BJ (cell line): Measurements from ENCODE around the gene TSPYL6. TPM values are rescaled to one million over a fixed set of nuclear protein-coding genes. Genes with fewer than 3 reads are reported as not detected.
A peak's percentile ranks its signal among the peaks of the same experiment; 100 is the strongest.

Experiments
- CTCF ChIA-PET: fragments of 350-600 bp; formaldehyde crosslinking; extraction: SDS; loops from one replicate; lab custom pipeline; 2021; ENCODE audit warnings: antibody characterized with exemption, inconsistent platforms; lab: Yijun Ruan, JAX
- POLR2A ChIA-PET: fragments of 300-600 bp; sonication (Branson Sonifier 250); formaldehyde crosslinking; extraction: SDS; loops from one replicate; lab custom pipeline; 2021; ENCODE audit warnings: antibody characterized with exemption; lab: Charles Lee
- DNase-seq: peaks from one replicate; pipeline ENCODE4 v3.0.0-alpha.2; 2011; ENCODE audit warnings: low read depth
- H3K27me3 ChIP-seq: 2 replicates; pipeline ENCODE4 v1.6.0; 2011; ENCODE audit warnings: low read length; ENCODE audit not compliant: control insufficient read depth, insufficient read depth
- H3K36me3 ChIP-seq: 2 replicates; pipeline ENCODE4 v1.5.1; 2011; ENCODE audit warnings: low read length; ENCODE audit not compliant: control insufficient read depth, insufficient read depth
- H3K4me3 ChIP-seq: 2 replicates; pipeline ENCODE4 v1.5.1; 2011; ENCODE audit warnings: low read depth, mild to moderate bottlenecking, control low read depth, low read length
- CTCF ChIP-seq: IDR thresholded peaks from 2 replicates; pipeline ENCODE4 v1.5.1; 2011; ENCODE audit warnings: low read depth, mild to moderate bottlenecking, control low read depth, inconsistent platforms, low read length, moderate library complexity; ENCODE audit not compliant: insufficient read depth
- polyA plus RNA-seq: library from polyadenylated mRNA; depleted of rRNA; stranded (reverse); fragments of >200 nt; gene quantifications from 2 replicates; pipeline ENCODE4 v1.2.3, GENCODE V29; 2011

TSPYL6 gene
- polyA plus RNA-seq, 1 experiment = not detected

DNA sequence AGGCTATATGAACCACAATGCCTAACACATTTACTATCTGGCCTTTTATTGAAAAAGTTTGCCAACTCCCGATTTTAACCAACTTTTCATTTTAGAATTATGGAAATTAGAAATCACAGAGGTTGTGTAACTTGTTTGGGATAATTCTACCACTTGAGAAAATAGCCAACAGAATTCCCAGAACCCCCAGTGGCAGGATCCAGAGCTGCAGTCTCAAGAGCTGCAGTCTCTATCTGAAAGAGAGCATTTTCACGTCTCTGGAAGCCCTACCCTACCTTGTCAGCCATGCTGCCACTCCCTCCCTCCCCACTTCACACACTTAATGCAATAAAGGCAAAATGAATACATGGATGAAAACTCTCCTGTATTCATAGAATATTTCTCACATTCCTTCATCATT is 23.4 kb upstream of the TSPYL6 start:
- DNase-seq = no peak
- ChIA-PET CTCF (interaction anchor here (1.1 to 1.4 kb wide), 2 partner anchors 14 to 48 kb away, joined by 3 read pairs; no protein-coding TSS in a partner anchor), POLR2A (no interaction called here)
- peaks cover 1% of the 10 kb centered on the region; the same call in 1 of the 2 replicates for H3K27me3 ChIP-seq
- no peaks in the 10 kb centered on the region for H3K36me3 ChIP-seq
- no peak overlapping the region for H3K4me3 ChIP-seq
- TF ChIP-seq CTCF = peak; percentile 30; the same call in 1 of the 2 replicates

- Histone ChIP-seq H3K27me3 (no peaks in the 10 kb centered on the region), H3K36me3 (no peaks in the 10 kb centered on the region), H3K4me3 (no peak overlapping the region)
- ChIA-PET CTCF (no interaction called here), POLR2A (no interaction called here)
- no peak for DNase-seq
- no peak for TF ChIP-seq CTCF
Observed at GRCh38 chr2:54275541-54275940, 19.5 kb upstream of the TSPYL6 start.

DNA sequence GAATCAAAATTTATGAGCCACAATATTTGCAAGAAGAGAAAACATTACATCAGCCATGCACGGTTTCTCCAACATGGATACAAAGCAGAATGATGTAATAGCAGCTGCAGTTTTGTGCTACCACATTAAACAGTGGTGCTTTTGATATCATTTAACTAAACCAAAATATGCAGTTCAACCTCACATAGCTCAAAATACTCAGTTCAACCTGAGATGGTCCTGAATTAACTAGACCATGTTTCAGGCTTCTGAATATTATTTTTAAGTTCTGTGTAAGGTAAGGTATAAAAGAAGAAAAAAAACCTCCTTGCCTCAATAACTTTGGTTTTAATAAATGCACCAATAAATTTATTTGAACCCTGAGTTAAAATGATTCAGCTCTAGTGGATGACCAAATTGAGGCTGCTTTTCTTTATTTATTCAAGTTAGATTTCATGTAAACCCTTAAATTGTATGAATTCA is 18.8 kb upstream of the TSPYL6 start:
- Histone ChIP-seq H3K27me3 (no peaks in the 10 kb centered on the region), H3K4me3 (no peak overlapping the region), H3K36me3 (no peaks in the 10 kb centered on the region)
- no peak for TF ChIP-seq CTCF
- CTCF ChIA-PET = no interaction called here
- DNase-seq = peak; percentile 33
- POLR2A ChIA-PET = no interaction called here

DNA sequence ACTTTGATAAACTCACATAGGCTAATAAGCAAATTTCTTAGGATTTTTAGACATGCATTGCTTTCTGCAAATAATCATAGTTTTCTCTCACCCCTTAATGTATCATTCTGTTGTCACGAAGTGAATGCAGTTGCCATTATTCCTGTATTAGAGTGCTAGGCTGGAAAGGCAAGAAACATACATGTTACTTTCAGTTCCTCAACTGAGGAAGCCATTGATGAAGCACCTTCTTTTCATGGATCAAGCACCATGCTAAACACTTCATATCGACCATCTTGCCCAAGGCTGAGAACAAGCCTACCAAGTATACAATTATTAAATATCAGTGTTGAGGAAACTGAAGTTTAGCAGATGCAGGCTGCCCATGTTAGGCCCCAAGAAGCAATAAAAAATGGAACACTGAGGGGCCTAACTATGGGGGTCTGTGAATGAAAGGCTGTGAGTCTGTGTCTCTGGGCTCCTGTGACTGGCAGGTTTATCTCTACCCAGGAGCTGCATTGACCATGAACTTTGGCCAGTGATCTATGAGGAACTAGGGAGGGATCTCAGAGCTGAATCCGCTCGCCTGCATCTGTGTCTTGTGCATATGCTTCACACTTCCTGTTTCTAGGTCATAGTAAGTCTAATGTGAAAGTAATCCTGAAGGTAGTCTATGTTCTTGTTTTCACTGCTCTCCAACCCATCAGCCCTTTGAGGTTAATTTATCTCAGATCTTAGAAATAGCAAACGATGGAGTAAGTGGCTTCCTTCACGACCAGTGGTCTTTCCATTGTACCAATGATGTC is 16.0 kb upstream of the TSPYL6 start:
- no peak for TF ChIP-seq CTCF
- no peak for DNase-seq
- Histone ChIP-seq H3K4me3 (no peak overlapping the region), H3K36me3 (no peaks in the 10 kb centered on the region), H3K27me3 (no peaks in the 10 kb centered on the region)
- POLR2A ChIA-PET = no interaction called here
- CTCF ChIA-PET = interaction anchor here (1.0 kb wide), 2 partner anchors 12 to 499 kb away, joined by 3 read pairs; no protein-coding TSS in a partner anchor

GRCh38 chr2:54271189-54271588 is 15.2 kb upstream of the TSPYL6 start:
- H3K27me3 ChIP-seq = no peaks in the 10 kb centered on the region
- H3K4me3 ChIP-seq = no peak overlapping the region
- TF ChIP-seq CTCF = no peak
- no peak for DNase-seq
- POLR2A ChIA-PET = no interaction called here
- H3K36me3 ChIP-seq = no peaks in the 10 kb centered on the region
- CTCF ChIA-PET = no interaction called here
